Smooth muscle cell of the brain vasculature (primary cell): ENCODE results near the gene PDE9A.

Experiments used
- DNase-seq: peaks from one replicate; pipeline ENCODE4 v3.0.0-alpha.2; 2012; ENCODE audit warnings: low read depth, low spot score

PDE9A gene

DNA sequence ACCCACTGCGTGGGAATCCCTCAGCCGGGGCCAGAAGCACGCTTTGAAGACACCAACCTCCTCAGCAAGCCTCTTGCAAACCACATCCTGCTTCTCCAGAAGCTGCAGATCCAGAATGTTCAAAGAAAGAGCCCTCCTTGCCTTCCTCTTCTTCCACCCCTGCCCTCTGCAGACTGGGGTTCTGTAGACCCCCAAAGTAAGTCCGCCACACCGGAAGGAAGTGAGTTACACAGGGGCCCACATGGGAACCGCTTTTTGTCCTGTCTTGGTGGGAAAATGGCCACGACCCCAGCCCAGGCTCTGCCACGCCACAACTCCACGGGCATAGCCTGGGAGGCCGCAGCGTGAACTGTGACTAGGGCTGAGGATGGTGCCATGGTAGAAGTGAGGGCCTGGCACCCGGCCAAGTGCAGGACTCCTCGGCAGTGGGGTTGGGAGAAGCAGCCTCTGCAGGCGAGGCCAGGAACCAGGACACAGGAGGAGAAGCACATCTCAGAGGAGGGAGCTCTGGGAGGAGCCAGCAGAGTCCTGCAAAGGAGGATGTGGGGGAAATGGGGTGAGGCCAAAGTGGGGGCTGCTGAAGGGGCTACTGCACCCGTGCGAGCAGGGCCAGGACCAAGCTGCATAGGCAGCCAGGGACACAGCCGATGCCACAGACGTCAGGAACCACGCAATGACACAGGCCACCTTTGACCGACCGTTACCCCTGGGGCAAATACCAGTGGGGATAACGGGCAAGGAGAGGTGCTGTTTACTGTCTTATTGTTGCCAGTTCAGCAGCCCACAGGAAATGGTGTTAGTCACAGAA lies 30.9 kb downstream of the PDE9A start:
- DNase-seq, result no peak

- DNase-seq, result no peak
Measured at GRCh38 chr21:42685036-42685435, 31.6 kb downstream of the PDE9A start.

DNA sequence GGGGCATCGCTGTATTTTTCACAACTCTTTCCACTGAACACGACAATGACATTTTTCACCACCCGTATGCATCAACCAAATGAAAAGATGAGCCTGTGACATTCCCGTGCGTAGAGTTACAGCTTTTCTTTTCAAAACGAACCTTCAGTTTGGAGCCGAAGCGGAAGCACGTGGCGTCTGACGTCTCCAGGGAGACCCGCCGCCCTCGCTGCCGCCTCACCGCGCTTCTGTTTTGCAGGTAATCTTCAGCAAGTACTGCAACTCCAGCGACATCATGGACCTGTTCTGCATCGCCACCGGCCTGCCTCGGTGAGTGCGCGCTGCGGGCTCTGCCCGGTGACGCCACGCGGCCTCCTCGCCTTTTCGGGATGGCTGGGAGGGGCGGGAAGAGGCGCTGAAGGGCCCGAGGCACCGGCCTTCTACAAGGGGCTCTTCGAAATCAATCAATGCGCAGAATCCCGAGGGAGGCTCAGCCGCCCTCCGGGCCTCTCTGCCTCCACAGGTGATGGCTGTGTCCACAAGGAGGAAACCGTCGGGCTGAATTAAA lies 32.6 kb downstream of the PDE9A start:
- no peak for DNase-seq

GRCh38 chr21:42687796-42688195 lies 34.4 kb downstream of the PDE9A start:
- no peak for DNase-seq

DNA sequence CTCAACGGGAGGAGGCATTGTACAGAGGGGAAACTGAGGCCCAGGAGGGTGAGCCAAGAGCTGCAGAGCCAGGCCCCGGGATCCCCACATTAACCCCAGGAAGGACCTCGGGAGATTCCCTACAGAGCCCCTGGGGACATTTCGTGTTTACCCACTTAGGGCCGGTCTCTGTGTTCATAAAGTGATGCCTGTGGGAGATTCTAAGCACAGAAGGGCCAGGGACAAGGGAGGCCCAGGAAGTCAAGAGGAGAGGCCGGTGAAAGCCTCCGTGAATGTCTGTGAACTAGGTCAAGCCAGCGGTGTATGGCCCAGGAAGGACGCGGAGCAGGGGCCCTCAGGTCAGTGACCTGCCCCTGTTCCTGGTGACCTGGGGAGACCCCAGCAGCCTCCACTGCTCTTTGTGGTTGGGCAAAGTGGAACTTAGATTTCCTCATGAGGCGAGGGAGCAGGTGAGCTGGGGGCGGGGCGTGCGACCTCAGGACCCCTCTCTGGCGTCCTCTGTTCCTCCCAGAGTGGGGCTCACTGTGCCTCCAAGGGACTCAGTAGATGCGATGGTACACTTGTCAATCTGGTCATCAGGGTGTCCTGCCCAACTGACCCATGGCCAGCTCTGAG lies 34.9 kb downstream of the PDE9A start:
- no peak for DNase-seq

- DNase-seq, result no peak
Measured at GRCh38 chr21:42688841-42689371, 35.5 kb downstream of the PDE9A start.

DNA sequence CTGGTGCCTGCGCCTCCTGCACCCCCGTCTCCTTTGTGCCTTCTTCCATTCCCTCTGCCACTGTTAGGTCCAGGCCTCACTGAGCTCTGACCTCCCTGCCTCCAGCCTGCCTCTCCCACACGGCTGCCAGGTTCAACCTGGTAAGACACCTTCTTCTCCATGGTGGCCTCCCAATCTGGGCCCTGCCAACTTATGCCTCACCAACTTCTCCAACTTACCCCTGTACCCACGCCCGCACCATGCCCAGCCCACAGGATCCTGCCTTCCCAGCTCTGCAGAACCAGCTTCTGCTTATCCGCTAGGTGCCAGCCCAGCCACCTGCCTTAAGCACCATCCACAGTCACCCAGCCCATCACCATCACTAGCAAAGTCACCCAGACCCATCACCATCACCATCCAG lies 37.2 kb downstream of the PDE9A start:
- no peak for DNase-seq

GRCh38 chr21:42691901-42692559 lies 38.6 kb downstream of the PDE9A start:
- no peak for DNase-seq

DNA sequence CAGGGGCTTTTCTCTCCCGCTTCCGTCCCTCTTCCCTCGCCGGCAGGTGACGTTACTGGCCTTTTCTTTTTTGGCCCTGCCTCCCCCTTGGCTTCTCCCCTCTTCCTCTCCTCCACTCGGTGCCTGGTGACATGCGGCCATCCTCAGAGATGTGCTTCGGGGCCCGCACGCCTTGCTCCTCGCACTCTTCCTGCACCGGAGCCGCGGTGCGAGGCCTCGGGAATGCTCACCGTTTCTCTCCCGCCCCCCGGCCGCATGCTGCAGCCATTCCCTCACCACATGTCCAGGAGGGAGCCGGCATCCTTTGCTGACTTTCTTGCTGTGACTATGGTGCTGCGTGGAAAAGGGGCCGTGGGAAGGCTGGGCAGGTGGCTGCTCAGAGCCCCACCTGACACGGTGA lies 39.3 kb downstream of the PDE9A start:
- no peak for DNase-seq

DNA sequence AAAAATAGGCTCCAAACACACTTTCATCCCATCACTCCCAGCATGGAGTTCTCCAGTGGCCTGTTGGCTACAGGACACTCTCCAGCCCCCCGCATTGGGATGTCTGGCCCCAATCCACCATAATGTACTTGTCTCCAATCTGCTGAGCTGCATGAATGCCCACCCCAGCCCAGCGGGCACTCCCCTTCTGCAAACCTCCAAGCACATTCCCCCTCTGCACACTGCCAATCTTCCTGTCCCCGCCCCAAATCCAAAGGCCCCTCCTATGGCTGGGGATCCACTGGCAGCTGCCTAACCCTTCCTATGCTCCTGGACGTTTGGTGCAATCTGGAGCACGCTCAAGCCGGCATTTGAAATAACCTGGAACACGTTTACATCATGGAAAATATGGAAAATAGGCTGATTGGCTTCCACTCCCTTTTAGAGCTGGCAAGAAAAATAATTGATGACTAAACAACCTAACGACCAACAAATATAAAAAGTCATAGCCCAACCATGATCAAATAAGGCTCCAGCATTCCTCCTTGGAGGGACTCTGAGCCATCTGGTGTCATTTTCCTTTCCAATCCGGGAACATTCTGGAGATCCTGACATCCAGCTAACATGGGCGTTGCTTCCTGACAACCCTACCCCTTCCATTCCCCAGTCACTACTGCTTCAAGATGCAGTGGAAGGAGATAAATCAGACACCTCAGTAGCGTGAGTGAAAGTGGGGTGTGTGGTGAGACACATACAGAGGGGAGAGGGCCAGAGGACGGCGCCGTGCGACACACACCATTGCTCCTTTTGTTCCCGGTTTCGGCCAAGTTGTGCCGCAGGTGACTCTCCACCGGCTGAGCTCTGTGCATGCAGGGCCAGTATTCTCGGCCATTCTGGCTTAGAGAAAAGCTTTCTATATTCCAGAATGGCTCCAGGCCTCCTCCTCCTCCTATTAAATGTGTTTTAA lies 41.6 kb downstream of the PDE9A start:
- no peak for DNase-seq

- DNase-seq, result no peak
Measured at GRCh38 chr21:42695697-42696380, 42.4 kb downstream of the PDE9A start.

GRCh38 chr21:42696501-42697040 lies 43.1 kb downstream of the PDE9A start:
- DNase-seq, result no peak

GRCh38 chr21:42698733-42699132 lies 45.3 kb downstream of the PDE9A start:
- DNase-seq, result no peak

- DNase-seq, result no peak
Measured at GRCh38 chr21:42699196-42699595, 45.8 kb downstream of the PDE9A start.

DNA sequence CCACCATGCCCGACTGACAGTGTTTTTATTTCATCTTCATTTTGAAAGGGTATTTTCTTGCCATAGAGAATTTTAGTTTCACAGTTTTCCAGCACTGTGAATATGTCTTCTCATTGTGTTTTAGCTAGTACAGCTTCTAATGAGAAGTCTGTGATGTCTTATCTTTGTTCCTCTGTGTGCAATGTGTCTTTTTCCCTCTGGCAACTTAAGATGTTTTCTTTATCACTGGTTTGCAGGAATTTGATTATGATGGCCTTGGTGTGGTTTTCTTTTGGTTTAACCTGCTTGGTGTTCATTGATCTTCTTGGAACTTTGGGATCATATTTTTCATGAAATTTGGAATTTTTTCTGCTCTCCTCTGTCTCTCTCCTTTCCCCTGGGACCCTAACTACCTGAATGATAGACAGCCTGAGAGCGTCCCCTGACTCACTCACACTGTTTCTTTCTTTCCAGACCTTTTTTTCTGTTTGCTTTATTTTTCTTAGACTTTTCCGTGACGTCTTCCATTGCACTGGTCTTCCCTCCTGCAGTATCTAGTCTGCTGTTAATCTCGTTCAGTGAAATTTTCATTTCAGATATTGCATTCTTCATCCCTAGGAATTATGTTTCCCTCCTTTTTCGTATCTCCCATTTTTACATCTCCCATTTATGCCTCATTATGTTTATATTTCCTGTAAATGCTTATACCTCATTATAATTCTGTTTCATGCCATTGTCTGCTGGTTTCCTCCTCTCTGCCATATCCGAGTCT lies 48.5 kb downstream of the PDE9A start:
- no peak for DNase-seq

- no peak for DNase-seq
Measured at GRCh38 chr21:42702720-42703119, 49.3 kb downstream of the PDE9A start.

GRCh38 chr21:42703136-42703908 lies 49.9 kb downstream of the PDE9A start:
- DNase-seq, result no peak

GRCh38 chr21:42703965-42704364 lies 50.5 kb downstream of the PDE9A start:
- DNase-seq, result no peak

DNA sequence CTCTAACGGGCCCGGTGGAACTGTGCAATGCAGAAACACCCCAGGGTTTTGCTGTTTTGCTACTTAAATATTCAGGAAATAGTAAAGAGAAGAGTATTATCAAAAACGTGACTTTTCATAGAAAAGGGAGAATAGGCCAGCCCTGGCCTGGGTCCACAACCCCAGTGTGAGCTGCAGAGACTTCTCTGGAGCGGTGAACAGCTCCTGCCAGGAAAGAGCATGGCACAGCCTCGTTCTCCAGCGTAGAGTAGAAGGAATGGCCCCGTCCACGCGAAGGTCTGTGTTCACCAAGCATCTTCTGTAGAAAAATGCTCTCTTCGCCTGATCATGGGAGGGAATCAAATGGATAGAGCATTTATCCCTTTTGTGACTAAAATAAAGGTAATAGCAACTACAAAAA lies 51.4 kb downstream of the PDE9A start:
- no peak for DNase-seq
